HG03196 (cell line): ENCODE measurements around the gene DUOX2.

ENCODE experiments used
- ATAC-seq: cut with Tn5 transposase; IDR thresholded peaks from one replicate; pipeline ENCODE4 v1.9.1; 2021; ENCODE audit not compliant: unreplicated experiment

DUOX2 gene

GRCh38 chr15:45114076-45114750 is at the start of gene DUOX2, which contains the start of gene DUOXA2:
Gene DUOX2 (minus strand): TSS chr15:45114172. CDS start chr15:45113411, 761 bp downstream.
Gene DUOXA2 (plus strand): TSS chr15:45114326. CDS start chr15:45114606, 280 bp downstream.
- no peak for ATAC-seq

DNA sequence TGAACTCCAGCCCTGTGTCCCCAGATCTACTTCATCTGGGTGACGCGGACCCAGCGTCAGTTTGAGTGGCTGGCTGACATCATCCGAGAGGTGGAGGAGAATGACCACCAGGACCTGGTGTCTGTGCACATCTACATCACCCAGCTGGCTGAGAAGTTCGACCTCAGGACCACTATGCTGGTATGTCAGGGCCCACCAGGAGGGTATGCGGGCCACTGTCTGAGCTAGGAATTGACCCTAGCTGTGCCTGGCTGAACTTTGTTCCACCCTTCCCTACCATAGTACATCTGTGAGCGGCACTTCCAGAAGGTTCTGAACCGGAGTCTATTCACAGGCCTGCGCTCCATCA is 49.5 kb upstream of the DUOX2 start:
- ATAC-seq: no peak

DNA sequence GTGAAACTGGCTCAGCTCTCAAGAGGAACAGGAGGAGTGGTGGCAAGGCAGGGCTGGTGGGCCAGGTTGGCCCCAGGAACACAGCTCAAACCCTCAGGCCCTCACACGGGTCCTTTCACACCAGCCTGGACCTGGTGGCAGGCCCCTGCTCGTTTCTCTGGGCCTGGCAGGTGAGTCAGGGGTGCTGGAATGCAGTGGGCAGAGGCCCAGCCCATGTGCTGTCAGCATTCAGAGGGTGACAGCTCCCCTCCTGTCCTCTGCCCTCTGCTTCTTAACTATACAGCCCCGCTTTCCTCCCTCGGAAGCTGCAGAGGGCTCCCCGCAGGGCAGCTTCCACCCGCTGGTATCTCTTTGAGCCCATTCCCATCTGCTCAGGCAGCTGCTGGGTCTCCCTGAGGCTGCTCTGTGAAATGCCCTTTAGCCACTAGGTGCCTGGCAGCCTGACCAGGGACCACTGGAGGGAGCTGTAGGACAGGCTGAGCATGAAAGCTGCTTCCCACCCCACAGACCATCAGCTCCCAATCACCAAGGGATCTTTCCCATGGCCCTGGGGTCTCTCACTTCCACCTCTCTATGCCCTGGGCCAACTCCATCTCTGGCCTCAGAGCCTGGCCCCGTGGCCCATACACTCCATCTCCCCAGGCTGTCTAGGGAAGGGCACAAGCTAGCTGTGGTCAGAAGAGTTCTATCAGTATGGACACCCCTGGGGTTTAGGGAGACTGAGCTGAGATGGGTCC is 49.0 kb upstream of the DUOX2 start:
- no peak for ATAC-seq

DNA sequence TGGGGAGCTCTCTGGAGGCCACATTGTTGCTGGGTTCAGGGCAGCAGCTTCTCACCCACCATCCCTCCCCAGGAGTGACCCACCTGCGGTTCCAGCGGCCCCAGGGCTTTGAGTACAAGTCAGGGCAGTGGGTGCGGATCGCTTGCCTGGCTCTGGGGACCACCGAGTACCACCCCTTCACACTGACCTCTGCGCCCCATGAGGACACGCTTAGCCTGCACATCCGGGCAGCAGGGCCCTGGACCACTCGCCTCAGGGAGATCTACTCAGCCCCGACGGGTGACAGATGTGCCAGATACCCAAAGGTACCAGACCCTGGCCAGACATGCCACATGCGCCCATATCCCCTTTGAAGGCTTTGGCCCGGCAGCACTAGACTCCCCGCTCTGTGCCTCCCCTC is 47.7 kb upstream of the DUOX2 start:
- ATAC-seq: no peak

DNA sequence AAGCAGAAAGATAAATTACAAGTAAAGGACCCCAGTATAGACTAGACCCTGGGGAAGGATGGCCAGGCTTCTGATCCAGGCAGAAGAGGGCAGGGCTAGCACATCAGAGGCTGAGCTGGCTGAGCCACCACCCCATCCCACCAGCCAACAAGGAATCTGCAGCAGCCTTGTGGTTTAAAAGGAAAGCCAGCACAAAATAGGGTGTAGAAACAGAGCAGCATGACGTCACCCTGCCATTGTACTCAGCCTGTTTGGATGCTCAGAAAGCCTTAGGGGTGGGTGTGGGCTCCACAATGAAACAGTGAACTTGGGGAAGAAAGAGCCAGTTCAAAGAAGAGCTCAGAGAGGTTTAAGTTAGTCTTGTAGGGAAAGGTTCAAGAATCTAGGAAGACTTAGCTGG is 44.0 kb upstream of the DUOX2 start:
- ATAC-seq: no peak

- no peak for ATAC-seq
Measured at GRCh38 chr15:45156744-45157455, 42.9 kb upstream of the DUOX2 start.

- no peak for ATAC-seq
Measured at GRCh38 chr15:45155739-45156138, 41.8 kb upstream of the DUOX2 start.

- no peak for ATAC-seq
Measured at GRCh38 chr15:45151998-45152828, 38.2 kb upstream of the DUOX2 start.

DNA sequence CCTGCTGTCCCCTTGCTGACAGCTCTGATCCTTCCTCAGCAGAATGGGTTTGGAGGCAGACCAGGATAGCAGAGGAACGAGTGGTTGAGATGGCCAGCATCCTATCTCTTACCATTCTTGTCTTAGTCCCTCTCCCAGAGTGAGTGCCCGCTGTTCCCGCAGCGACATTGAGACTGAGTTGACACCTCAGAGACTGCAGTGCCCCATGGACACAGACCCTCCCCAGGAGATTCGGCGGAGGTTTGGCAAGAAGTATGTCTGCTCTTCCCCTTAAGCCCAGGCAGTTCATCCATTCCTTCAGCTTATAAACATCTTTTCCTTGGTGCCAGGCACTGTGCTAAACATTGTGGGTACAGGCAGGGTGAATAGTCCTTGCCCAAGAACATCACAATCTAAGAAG is 37.0 kb upstream of the DUOX2 start:
- no peak for ATAC-seq

DNA sequence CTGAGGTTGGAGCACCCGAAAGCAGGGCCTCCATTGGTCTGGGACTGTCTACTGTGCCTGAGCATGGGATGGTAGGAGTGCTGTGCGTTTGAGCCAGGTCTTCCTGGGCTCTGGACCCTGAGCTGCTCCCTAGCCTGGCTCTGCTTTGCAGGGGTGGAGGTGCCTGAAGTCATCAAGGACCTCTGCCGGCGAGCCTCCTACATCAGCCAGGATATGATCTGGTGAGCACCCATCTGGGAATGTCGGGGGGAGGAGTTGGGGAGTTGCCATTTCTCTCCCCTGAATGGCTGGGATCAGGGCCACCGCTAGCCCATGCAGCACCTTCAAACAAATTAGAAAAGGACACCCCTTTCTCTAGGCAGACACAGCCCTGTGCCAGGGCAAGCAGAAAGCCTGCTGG is 36.5 kb upstream of the DUOX2 start:
- ATAC-seq: no peak

- no peak for ATAC-seq
Measured at GRCh38 chr15:45149060-45149459, 35.1 kb upstream of the DUOX2 start.

DNA sequence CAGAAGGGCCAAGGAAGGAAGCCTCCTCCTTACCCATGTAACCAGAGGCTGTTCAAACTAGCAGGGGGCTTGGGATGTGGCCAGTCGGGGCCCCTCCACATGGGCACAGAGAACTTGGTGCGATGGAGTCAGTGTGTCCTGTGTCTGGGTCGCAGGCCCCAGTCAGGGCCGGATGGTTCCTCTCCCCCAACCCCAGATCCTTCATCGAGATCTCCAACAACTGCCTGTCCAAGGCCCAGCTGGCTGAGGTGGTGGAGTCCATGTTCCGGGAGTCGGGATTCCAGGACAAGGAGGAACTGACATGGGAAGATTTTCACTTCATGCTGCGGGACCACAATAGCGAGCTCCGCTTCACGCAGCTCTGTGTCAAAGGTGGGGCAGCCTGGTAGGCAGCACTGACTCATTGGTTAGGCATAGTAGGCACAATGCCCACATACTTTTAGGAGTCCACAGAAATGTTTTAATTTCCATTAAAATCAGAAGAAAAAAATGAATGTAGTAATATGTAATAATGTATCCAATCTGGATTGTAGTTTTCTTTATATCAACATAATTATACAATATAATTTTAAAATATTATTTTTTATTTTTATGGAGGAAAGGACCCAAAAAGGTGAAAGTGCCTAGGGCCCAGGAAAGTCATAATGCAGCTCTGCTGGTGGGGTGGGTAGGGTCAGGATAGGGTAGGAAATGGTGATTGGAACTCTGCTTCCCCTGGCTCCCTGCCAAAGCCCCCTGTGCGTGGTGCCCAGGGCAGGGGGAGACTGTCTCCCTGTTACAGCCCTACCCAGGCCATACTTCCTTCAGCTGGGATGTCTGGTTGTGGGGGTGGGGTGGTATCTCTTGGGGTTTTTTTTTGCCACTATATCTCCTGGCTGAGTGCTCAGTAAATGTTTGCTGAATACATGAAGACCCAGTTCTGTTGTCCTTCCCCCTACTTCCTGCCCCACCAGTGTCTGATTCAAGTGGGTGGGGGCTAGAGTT is 34.4 kb upstream of the DUOX2 start:
- no peak for ATAC-seq

GRCh38 chr15:45147606-45148005 is 33.6 kb upstream of the DUOX2 start:
- ATAC-seq: no peak

DNA sequence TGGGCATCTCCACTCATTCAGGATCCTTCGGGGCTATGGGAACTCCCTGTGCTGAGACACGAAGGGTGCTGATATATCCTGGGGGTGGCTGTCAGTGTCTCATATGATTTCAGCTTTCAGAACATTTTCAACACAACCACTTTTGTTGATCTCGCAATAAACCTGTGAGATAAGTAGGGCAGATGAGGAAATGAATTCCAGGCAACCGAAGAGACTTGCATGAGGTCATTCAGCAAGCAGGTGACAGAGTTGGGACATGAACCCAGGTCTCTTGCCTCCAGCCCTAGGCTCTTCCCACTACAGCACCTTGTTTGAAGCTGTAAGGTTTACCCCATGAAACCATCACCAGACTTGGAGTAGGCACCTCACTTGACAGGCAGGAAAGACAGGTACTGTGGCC is 32.4 kb upstream of the DUOX2 start:
- ATAC-seq: no peak

DNA sequence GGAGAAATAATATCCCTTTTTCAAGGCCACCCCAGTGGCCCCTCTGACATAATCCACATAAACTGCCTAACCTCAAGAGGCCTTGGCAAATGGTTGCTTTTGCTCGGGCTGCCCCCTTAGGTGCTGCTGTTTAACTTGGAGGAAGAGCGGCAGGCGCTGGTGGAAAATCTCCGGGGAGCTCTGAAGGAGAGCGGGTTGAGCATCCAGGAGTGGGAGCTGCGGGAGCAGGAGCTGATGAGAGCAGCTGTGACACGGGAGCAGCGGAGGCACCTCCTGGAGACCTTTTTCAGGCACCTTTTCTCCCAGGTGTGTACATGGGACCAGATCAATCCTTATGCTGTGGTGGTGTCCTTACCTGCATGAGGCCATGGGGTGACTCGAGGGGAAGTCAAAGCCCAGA is 30.8 kb upstream of the DUOX2 start:
- ATAC-seq: no peak

DNA sequence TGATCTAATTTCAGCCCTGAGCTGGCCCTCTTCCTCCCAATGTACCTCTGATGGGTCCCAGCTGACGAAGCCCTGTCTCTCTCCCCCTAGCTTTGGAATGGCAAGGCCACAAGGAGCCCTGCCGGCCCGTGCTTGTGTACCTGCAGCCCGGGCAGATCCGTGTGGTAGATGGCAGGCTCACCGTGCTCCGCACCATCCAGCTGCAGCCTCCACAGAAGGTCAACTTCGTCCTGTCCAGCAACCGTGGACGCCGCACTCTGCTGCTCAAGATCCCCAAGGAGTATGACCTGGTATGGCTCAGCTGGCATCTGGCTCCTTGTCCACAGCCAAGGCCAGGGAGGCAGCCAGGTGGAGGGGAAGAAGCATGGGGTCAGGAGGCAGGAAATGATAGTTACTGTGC is 30.0 kb upstream of the DUOX2 start:
- no peak for ATAC-seq

- no peak for ATAC-seq
Measured at GRCh38 chr15:45143056-45143455, 29.1 kb upstream of the DUOX2 start.

DNA sequence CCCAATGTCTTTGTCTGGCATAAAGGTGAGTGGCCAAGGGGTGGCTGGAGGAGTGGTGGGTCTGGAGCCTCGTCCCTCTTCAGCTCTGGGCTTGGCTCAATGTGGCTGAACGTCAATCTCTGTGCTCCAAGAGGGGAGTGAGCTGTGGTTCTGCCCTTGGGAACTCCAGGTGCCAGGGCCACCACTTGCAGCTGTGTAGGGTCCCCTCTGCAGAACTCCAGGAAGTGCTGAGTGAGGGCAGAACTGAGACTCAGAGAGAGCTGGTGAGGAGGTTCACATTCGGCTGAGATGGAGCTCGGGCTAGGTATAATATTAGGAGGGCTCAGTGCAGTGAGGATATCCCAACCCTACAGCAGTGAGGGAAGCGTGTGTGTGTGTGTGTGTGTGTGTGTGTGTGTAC is 27.4 kb upstream of the DUOX2 start:
- no peak for ATAC-seq

- no peak for ATAC-seq
Measured at GRCh38 chr15:45140557-45141250, 26.7 kb upstream of the DUOX2 start.
